Measurements from ENCODE around the gene CTDNEP1.
"Not testable (repeated sequence)": the region's sequence is repeated elsewhere in the genome, so short reads cannot be mapped to it uniquely, and the experiment has no call there.

CTDNEP1 gene

GRCh38 chr17:7243838-7244237 lies 7.7 kb downstream of the CTDNEP1 start:
- not testable (repeated sequence) for DNase-seq

GRCh38 chr17:7243453-7243729 lies 8.1 kb downstream of the CTDNEP1 start:
- no peak for DNase-seq

GRCh38 chr17:7242717-7243452 lies 8.6 kb downstream of the CTDNEP1 start:
- DNase-seq, result peak; percentile 59

GRCh38 chr17:7241783-7242716 lies 9.5 kb downstream of the CTDNEP1 start, which contains the start of gene GABARAP:
Gene GABARAP, minus strand, starts transcription at chr17:7242449. Its CDS starts 119 bp downstream, at chr17:7242330.
- peak; percentile 74 for DNase-seq

- no peak for DNase-seq
These were observed 10.3 kb downstream of the CTDNEP1 start for GRCh38 chr17:7241090-7241733.

- no peak for DNase-seq
These were observed 11.2 kb downstream of the CTDNEP1 start for GRCh38 chr17:7240375-7240774.

GRCh38 chr17:7239091-7240027 lies 12.2 kb downstream of the CTDNEP1 start, which contains the start of gene PHF23:
Gene PHF23, minus strand, starts transcription at chr17:7239457. Its CDS starts 178 bp downstream, at chr17:7239279.
- peak; percentile 89 for DNase-seq

GRCh38 chr17:7238420-7239090 lies 13.0 kb downstream of the CTDNEP1 start:
- DNase-seq, result peak; percentile 38

- DNase-seq, result peak; percentile 60
These were observed 13.6 kb downstream of the CTDNEP1 start for GRCh38 chr17:7237761-7238419.

GRCh38 chr17:7237266-7237760 lies 14.2 kb downstream of the CTDNEP1 start:
- DNase-seq, result no peak

GRCh38 chr17:7236808-7237207 lies 14.7 kb downstream of the CTDNEP1 start:
- no peak for DNase-seq

- no peak for DNase-seq
These were observed 15.6 kb downstream of the CTDNEP1 start for GRCh38 chr17:7235693-7236665.

- peak; percentile 81 for DNase-seq
These were observed 17.2 kb downstream of the CTDNEP1 start, which contains the start of gene DVL2 for GRCh38 chr17:7234083-7234951. Gene DVL2, minus strand, starts transcription at chr17:7234517. Its CDS starts 255 bp downstream, at chr17:7234262.

GRCh38 chr17:7233701-7234082 lies 17.8 kb downstream of the CTDNEP1 start:
- DNase-seq, result no peak

GRCh38 chr17:7232114-7232513 lies 19.4 kb downstream of the CTDNEP1 start:
- no peak for DNase-seq

GRCh38 chr17:7229504-7229903 lies 22.0 kb downstream of the CTDNEP1 start:
- no peak for DNase-seq

GRCh38 chr17:7228920-7229319 lies 22.6 kb downstream of the CTDNEP1 start:
- no peak for DNase-seq
